ENCODE measurements around the gene AURKAIP1. TPM values are rescaled to one million over a fixed set of nuclear protein-coding genes. Genes with fewer than 3 reads are reported as not detected.

The AURKAIP1 gene
- total and polyA plus RNA-seq, 2 of the 13 experiments (the other 11 are each of a cell fraction or from before 2014, with no cell fraction given) = 69.5 to 175 TPM

DNA sequence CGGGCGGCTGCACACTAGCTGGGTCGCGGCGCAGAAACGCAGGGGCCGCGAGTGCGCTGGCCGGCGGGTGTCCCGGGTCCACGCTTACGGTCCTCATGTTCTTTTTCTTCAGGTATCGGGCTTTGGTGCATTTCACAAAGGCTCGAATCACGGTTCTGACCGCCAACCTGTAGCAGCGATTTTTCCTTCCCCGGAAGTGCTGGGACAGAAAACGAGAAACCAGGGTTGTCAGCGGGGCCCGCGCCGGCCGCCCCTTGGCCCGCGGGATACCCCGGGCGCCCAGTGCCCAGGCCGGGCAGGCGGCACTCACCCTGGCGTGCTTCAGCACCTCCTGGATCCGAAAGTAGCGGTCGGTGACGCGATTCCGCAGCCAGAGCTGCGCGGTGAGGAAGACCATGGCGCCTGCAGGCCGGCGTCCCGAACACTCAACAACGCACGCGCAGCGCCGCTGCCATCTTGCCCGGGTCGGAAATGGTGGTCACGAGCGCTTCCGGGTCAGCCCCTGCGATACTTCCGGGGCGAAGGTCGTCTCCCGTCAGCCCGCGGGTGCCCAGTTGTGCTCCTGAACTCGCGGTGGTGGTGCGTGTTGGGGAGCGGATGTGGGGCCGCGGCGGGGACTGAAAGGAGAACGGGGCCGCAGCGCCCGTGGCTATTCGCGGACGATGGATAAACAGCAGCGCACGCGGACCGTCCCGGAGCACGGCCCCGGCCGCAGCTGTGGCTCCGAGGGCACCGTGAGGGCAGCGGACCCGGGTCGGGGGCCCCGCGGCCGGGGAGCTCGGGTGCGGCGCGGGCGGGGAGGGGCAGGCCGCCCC is 32.0 kb upstream of the AURKAIP1 start, which contains the start of gene MRPL20 (continued):
- TF ChIP-seq, protein P1, sequence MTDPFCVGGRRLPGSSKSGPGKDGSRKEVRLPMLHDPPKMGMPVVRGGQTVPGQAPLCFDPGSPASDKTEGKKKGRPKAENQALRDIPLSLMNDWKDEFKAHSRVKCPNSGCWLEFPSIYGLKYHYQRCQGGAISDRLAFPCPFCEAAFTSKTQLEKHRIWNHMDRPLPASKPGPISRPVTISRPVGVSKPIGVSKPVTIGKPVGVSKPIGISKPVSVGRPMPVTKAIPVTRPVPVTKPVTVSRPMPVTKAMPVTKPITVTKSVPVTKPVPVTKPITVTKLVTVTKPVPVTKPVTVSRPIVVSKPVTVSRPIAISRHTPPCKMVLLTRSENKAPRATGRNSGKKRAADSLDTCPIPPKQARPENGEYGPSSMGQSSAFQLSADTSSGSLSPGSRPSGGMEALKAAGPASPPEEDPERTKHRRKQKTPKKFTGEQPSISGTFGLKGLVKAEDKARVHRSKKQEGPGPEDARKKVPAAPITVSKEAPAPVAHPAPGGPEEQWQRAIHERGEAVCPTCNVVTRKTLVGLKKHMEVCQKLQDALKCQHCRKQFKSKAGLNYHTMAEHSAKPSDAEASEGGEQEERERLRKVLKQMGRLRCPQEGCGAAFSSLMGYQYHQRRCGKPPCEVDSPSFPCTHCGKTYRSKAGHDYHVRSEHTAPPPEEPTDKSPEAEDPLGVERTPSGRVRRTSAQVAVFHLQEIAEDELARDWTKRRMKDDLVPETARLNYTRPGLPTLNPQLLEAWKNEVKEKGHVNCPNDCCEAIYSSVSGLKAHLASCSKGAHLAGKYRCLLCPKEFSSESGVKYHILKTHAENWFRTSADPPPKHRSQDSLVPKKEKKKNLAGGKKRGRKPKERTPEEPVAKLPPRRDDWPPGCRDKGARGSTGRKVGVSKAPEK (CRISPR knock-in tag; IDR thresholded peaks at IDR 0.05; ENCODE audit: borderline replicate concordance) = no peak
- TF ChIP-seq SMAD1 (CRISPR knock-in tag; IDR thresholded peaks at IDR 0.05; ENCODE audit: borderline replicate concordance, low read depth) = 0 out of 2 replicates have a peak, but pooled peaks have one; percentile 67
- peak; percentile 49; the same call in 1 of the 2 replicates for TF ChIP-seq NRL (CRISPR knock-in tag; IDR thresholded peaks at IDR 0.05; ENCODE audit: borderline replicate concordance)
- TF ChIP-seq HNF4A (CRISPR knock-in tag; IDR thresholded peaks at IDR 0.05) = peak; percentile 90
- TF ChIP-seq ZNF256 (CRISPR knock-in tag; conservative IDR thresholded peaks at IDR 0.05) = no peak
- no peak for TF ChIP-seq ZNF660 (CRISPR knock-in tag; IDR thresholded peaks at IDR 0.05; ENCODE audit: borderline replicate concordance, low read depth)
- TF ChIP-seq, protein P2, sequence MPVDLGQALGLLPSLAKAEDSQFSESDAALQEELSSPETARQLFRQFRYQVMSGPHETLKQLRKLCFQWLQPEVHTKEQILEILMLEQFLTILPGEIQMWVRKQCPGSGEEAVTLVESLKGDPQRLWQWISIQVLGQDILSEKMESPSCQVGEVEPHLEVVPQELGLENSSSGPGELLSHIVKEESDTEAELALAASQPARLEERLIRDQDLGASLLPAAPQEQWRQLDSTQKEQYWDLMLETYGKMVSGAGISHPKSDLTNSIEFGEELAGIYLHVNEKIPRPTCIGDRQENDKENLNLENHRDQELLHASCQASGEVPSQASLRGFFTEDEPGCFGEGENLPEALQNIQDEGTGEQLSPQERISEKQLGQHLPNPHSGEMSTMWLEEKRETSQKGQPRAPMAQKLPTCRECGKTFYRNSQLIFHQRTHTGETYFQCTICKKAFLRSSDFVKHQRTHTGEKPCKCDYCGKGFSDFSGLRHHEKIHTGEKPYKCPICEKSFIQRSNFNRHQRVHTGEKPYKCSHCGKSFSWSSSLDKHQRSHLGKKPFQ (CRISPR knock-in tag; IDR thresholded peaks at IDR 0.05; ENCODE audit: insufficient replicate concordance) = peak; percentile 44
- peak; percentile 70; the same call in 1 of the 2 replicates for TF ChIP-seq TFDP1 (CRISPR knock-in tag; IDR thresholded peaks at IDR 0.05; ENCODE audit: borderline replicate concordance)
- peak; percentile 88 for TF ChIP-seq CREM (IDR thresholded peaks at IDR 0.05)
- TF ChIP-seq CREM (CRISPR knock-in tag; IDR thresholded peaks at IDR 0.05) = 0 out of 2 replicates have a peak, but pooled peaks have one; percentile 12
- TF ChIP-seq, protein P3, sequence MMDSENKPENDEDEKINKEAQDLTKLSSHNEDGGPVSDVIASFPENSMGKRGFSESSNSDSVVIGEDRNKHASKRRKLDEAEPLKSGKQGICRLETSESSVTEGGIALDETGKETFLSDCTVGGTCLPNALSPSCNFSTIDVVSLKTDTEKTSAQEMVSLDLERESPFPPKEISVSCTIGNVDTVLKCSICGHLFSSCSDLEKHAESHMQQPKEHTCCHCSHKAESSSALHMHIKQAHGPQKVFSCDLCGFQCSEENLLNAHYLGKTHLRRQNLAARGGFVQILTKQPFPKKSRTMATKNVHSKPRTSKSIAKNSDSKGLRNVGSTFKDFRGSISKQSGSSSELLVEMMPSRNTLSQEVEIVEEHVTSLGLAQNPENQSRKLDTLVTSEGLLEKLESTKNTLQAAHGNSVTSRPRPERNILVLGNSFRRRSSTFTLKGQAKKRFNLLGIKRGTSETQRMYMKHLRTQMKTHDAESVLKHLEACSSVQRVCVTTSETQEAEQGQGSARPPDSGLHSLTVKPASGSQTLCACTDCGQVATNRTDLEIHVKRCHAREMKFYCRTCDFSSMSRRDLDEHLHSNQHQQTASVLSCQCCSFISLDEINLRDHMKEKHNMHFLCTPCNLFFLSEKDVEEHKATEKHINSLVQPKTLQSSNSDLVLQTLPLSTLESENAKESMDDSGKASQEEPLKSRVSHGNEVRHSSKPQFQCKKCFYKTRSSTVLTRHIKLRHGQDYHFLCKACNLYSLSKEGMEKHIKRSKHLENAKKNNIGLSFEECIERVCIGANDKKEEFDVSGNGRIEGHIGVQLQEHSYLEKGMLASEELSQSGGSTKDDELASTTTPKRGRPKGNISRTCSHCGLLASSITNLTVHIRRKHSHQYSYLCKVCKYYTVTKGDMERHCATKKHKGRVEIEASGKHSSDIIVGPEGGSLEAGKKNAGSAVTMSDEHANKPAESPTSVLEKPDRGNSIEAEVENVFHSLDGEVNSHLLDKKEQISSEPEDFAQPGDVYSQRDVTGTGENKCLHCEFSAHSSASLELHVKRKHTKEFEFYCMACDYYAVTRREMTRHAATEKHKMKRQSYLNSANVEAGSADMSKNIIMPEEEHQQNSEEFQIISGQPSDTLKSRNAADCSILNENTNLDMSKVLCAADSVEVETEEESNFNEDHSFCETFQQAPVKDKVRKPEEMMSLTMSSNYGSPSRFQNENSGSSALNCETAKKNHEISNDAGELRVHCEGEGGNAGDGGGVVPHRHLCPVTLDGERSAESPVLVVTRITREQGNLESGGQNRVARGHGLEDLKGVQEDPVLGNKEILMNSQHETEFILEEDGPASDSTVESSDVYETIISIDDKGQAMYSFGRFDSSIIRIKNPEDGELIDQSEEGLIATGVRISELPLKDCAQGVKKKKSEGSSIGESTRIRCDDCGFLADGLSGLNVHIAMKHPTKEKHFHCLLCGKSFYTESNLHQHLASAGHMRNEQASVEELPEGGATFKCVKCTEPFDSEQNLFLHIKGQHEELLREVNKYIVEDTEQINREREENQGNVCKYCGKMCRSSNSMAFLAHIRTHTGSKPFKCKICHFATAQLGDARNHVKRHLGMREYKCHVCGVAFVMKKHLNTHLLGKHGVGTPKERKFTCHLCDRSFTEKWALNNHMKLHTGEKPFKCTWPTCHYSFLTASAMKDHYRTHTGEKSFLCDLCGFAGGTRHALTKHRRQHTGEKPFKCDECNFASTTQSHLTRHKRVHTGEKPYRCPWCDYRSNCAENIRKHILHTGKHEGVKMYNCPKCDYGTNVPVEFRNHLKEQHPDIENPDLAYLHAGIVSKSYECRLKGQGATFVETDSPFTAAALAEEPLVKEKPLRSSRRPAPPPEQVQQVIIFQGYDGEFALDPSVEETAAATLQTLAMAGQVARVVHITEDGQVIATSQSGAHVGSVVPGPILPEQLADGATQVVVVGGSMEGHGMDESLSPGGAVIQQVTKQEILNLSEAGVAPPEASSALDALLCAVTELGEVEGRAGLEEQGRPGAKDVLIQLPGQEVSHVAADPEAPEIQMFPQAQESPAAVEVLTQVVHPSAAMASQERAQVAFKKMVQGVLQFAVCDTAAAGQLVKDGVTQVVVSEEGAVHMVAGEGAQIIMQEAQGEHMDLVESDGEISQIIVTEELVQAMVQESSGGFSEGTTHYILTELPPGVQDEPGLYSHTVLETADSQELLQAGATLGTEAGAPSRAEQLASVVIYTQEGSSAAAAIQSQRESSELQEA (CRISPR knock-in tag; IDR thresholded peaks at IDR 0.05; ENCODE audit: not compliant biosample characterization) = no peak
- peak; percentile 89 for TF ChIP-seq HNF4G (IDR thresholded peaks at IDR 0.05; ENCODE audit: borderline replicate concordance, low read depth, low read length)
- TF ChIP-seq HNF4G (CRISPR knock-in tag; IDR thresholded peaks at IDR 0.05; ENCODE audit: borderline replicate concordance, low read depth) = peak; percentile 93
- no peak for TF ChIP-seq HMGA1 (CRISPR knock-in tag; conservative IDR thresholded peaks at IDR 0.05)
